GM12878 (cell line): Measurements from ENCODE around the gene NUMB. TPM values are rescaled to one million over a fixed set of nuclear protein-coding genes. Genes with fewer than 3 reads are reported as not detected.

Source experiments
- ATAC-seq: fragments of 200-7000 bp; cut with Tn5 transposase; 3 replicates; pipeline ENCODE4 v1.9.1; 2020; ENCODE audit warnings: mild to moderate bottlenecking, moderate library complexity
- BruUV-seq: library from RNA; stranded (reverse); fragments of 400-500 nt; replicated peaks from 2 replicates; lab custom pipeline; 2021; lab: Mats Ljungman, UMichigan
- CTCF ChIA-PET: fragments of 300-600 bp; sonication (Branson Sonifier 250); formaldehyde crosslinking; extraction: SDS; loops from one replicate; lab custom pipeline; 2021; ENCODE audit warnings: inconsistent platforms; lab: Yijun Ruan, JAX
- POLR2A ChIA-PET: fragments of 350-600 bp; formaldehyde crosslinking; extraction: SDS; loops from one replicate; lab custom pipeline; 2021; ENCODE audit warnings: inconsistent platforms; lab: Charles Lee
- RAD21 ChIA-PET: fragments of 300-600 bp; sonication (Branson Sonifier 250); formaldehyde crosslinking; loops from one replicate; lab custom pipeline; 2023; ENCODE audit warnings: antibody characterized with exemption; ENCODE audit not compliant: unreplicated experiment; lab: Charles Lee
- SMC1A ChIA-PET: fragments of 300-600 bp; sonication (Branson Sonifier 250); formaldehyde crosslinking; loops from one replicate; lab custom pipeline; 2023; ENCODE audit not compliant: unreplicated experiment, uncharacterized antibody; lab: Charles Lee
- DNase-seq: peaks from one replicate; pipeline ENCODE4 v3.0.0-alpha.2; 2011; ENCODE audit warnings: low read depth, low spot score
- FAIRE-seq: peaks from 3 replicates; lab custom pipeline; 2011; peaks lifted over from hg19 to GRCh38; lab: Jason Lieb, UNC
- H2AFZ ChIP-seq: 2 replicates; pipeline ENCODE4 v1.6.0; 2011; ENCODE audit warnings: low read depth, low read length, control low read depth; ENCODE audit not compliant: control insufficient read depth
- H3K27ac ChIP-seq: 2 replicates; pipeline ENCODE4 v1.5.1; 2011; ENCODE audit warnings: control low read depth; ENCODE audit not compliant: control insufficient read depth, insufficient read depth
- H3K27me3 ChIP-seq, 2 experiments: replicated peaks in 1 of 2; 2 replicates each; pipeline versions ENCODE4 v1.6.0 to v1.6.1; 2011; ENCODE audit warnings: low read length in 1 of 2; ENCODE audit not compliant: control insufficient read depth in 2 of 2, insufficient read depth in 2 of 2
- H3K36me3 ChIP-seq, 2 experiments: 2 replicates each; pipeline ENCODE4 v1.5.1; 2011; ENCODE audit warnings: low read length in 1 of 2; ENCODE audit not compliant: control insufficient read depth in 2 of 2, insufficient read depth in 2 of 2
- H3K4me1 ChIP-seq: 2 replicates; pipeline ENCODE4 v1.6.1; 2011; ENCODE audit warnings: mild to moderate bottlenecking, low read length, moderate library complexity, mixed read lengths; ENCODE audit not compliant: control insufficient read depth, insufficient read depth
- H3K4me2 ChIP-seq: 2 replicates; pipeline ENCODE4 v1.6.0; 2011; ENCODE audit warnings: control low read depth; ENCODE audit not compliant: control insufficient read depth, insufficient read depth
- H3K4me3 ChIP-seq: fragments of 200-600 bp; sonication (generic); 2 replicates; pipeline ENCODE4 v1.5.1; 2016
- H3K79me2 ChIP-seq: 2 replicates; pipeline ENCODE4 v1.6.0; 2011; ENCODE audit warnings: low read length; ENCODE audit not compliant: control insufficient read depth, insufficient read depth
- H3K9ac ChIP-seq: 2 replicates; pipeline ENCODE4 v1.8.0; 2011; ENCODE audit warnings: low read length, control low read depth, mixed read lengths; ENCODE audit not compliant: control insufficient read depth, insufficient read depth
- H3K9me3 ChIP-seq: replicated peaks from 3 replicates; pipeline ENCODE4 v1.5.1; 2011; ENCODE audit warnings: mild to moderate bottlenecking, low read length; ENCODE audit not compliant: control insufficient read depth, insufficient read depth
- H4K20me1 ChIP-seq: 2 replicates; pipeline ENCODE4 v1.6.0; 2011; ENCODE audit not compliant: control insufficient read depth, insufficient read depth
- CBX5 ChIP-seq: sonication (generic); IDR thresholded peaks from 2 replicates; pipeline ENCODE4 v1.6.1; 2016; ENCODE audit warnings: low read depth, moderate library complexity, mild to moderate bottlenecking, inconsistent platforms
- CHD2 ChIP-seq: IDR thresholded peaks from 2 replicates; pipeline ENCODE4 v1.6.1; 2011; ENCODE audit warnings: low read depth, low read length, improper control_type of control experiment, borderline replicate concordance
- ETV6 ChIP-seq, 2 experiments: fragments of 450-650 bp in 1 of 2; IDR thresholded peaks in 1 of 2; conservative IDR thresholded peaks in 1 of 2; 2 replicates each; pipeline ENCODE4 v1.6.1; 2014; ENCODE audit warnings: antibody characterized with exemption in 1 of 2, borderline replicate concordance in 1 of 2, low read depth in 1 of 2, mild to moderate bottlenecking in 1 of 2, moderate library complexity in 1 of 2
- FOS ChIP-seq: IDR thresholded peaks from 3 replicates; pipeline ENCODE4 v1.6.1; 2011; ENCODE audit warnings: borderline replicate concordance; ENCODE audit not compliant: insufficient read length; ENCODE audit errors: extremely low read depth
- FOXK2 ChIP-seq: fragments of 450-650 bp; IDR thresholded peaks from 2 replicates; pipeline ENCODE4 v1.6.1; 2017; ENCODE audit warnings: mild to moderate bottlenecking, moderate library complexity
- IRF3 ChIP-seq: fragments of 450-650 bp; IDR thresholded peaks from 2 replicates; pipeline ENCODE4 v1.6.1; 2014; ENCODE audit warnings: mild to moderate bottlenecking
- MLLT1 ChIP-seq: fragments of 450-650 bp; IDR thresholded peaks from 2 replicates; pipeline ENCODE4 v1.6.1; 2016; ENCODE audit warnings: mild to moderate bottlenecking
- NKRF ChIP-seq: fragments of 450-650 bp; conservative IDR thresholded peaks from 2 replicates; pipeline ENCODE4 v1.6.1; 2017; ENCODE audit warnings: mild to moderate bottlenecking, moderate library complexity
- NR2F1 ChIP-seq: fragments of 450-650 bp; conservative IDR thresholded peaks from 2 replicates; pipeline ENCODE4 v1.6.1; 2017; ENCODE audit warnings: mild to moderate bottlenecking
- PAX5 ChIP-seq: IDR thresholded peaks from 2 replicates; pipeline ENCODE4 v1.6.1; 2011; ENCODE audit warnings: low read depth, low read length, borderline replicate concordance
- POLR2A ChIP-seq: IDR thresholded peaks from 2 replicates; pipeline ENCODE4 v1.6.1; 2011; ENCODE audit warnings: low read depth, mild to moderate bottlenecking, low read length
- REST ChIP-seq: IDR thresholded peaks from 2 replicates; pipeline ENCODE4 v1.6.1; 2012; ENCODE audit warnings: mild to moderate bottlenecking, low read depth, low read length
- SIN3A ChIP-seq: IDR thresholded peaks from 2 replicates; pipeline ENCODE4 v1.6.1; 2012; ENCODE audit warnings: low read depth, low read length, improper control_type of control experiment
- SKIL ChIP-seq: fragments of 450-650 bp; IDR thresholded peaks from 2 replicates; pipeline ENCODE4 v1.6.1; 2017; ENCODE audit warnings: mild to moderate bottlenecking, low read depth, inconsistent platforms; ENCODE audit not compliant: poor library complexity, severe bottlenecking
- YBX1 ChIP-seq: fragments of 450-650 bp; IDR thresholded peaks from 2 replicates; pipeline ENCODE4 v1.6.1; 2016; ENCODE audit warnings: antibody characterized with exemption
- WGBS: methylation state at CpG from one replicate; pipeline ENCODE4 v1.1.6; 2016; ENCODE audit warnings: low lambda C conversion rate; ENCODE audit not compliant: insufficient replicate concordance, insufficient coverage; ENCODE audit errors: missing lambda C conversion rate; 5-methylcytosine and 5-hydroxymethylcytosine counted together
- in situ Hi-C: fragments of 300-500 bp; cut with MboI; formaldehyde crosslinking; loops from 9 replicates; pipeline ENCODE4 v1.14.3; 2018; ENCODE audit warnings: mixed read lengths
- intact Hi-C: fragments of 100-400 bp; cut with micrococcal nuclease; formaldehyde crosslinking; loops from one replicate; pipeline ENCODE4 v1.14.2; 2022; ENCODE audit not compliant: unreplicated experiment
- polyA plus RNA-seq, 11 experiments: library from polyadenylated mRNA; depleted of rRNA in 4 of 11; unstranded in 6 of 11; stranded (reverse) in 5 of 11; fragments of >200 nt; fragmentation: Nextera tagmentation in 4 of 11; fragmentation: Illumina TruSeq in 1 of 11; extraction: Ambion mirVana in 4 of 11; extraction: Trizol in 1 of 11; gene quantifications; 1 replicate in 1 of 11; 2 replicates in 10 of 11; pipeline versions ENCODE4 v1.2.1 to v1.2.3, GENCODE V29; 2011 to 2016; ENCODE audit warnings: inconsistent platforms in 2 of 11, missing spikeins in 2 of 11, low read depth in 1 of 11
- total RNA-seq, 4 experiments: library from RNA; depleted of rRNA in 3 of 4; stranded (reverse); fragments of >200 nt in 3 of 4; fragmentation: Illumina TruSeq in 1 of 4; extraction: Trizol in 1 of 4; gene quantifications; 2 replicates each; pipeline versions ENCODE4 v1.2.1 to v1.2.3, GENCODE V29; 2013 to 2021

The NUMB gene
- total and polyA plus RNA-seq, 10 of the 15 experiments (the other 5 are each of a cell fraction or from before 2014, with no cell fraction given), result 22.0 to 147 (median 48.9) TPM

- H3K4me3 ChIP-seq, result no peak overlapping the region
- DNase-seq (no peak), ATAC-seq (no peak), FAIRE-seq (no peak)
- RAD21 ChIA-PET, result no interaction called here
- no peaks in the 10 kb centered on the region for H4K20me1 ChIP-seq
- no peaks in the 10 kb centered on the region for H3K79me2 ChIP-seq
- 67% methylated on average over 12 of the region's 12 CpGs for WGBS
- no peaks in the 10 kb centered on the region for H3K27me3 ChIP-seq
- in situ Hi-C loops (no loop called here), intact Hi-C loops (no loop called here)
- H3K4me1 ChIP-seq, result peaks cover 5% of the 10 kb centered on the region; the same call in 1 of the 2 replicates
- no peak overlapping the region for H3K9ac ChIP-seq
- H3K4me2 ChIP-seq, result no peak overlapping the region
- no TSS peak for BruUV-seq
- POLR2A ChIA-PET, result no interaction called here
- CTCF ChIA-PET, result no interaction called here
- H3K36me3 ChIP-seq, result no peaks in the 10 kb centered on the region; a peak in 1 of 4 replicates
- SMC1A ChIA-PET, result no interaction called here
- H3K9me3 ChIP-seq, result no peaks in the 10 kb centered on the region
- H2AFZ ChIP-seq, result no peak overlapping the region
- H3K27ac ChIP-seq, result no peak overlapping the region
- no peak for TF ChIP-seq POLR2A
- no peak for TF ChIP-seq YBX1
- no peak for TF ChIP-seq FOS
- no peak for TF ChIP-seq CHD2
- TF ChIP-seq NR2F1, result no peak
- no peak for TF ChIP-seq ETV6 (conservative IDR thresholded peaks at IDR 0.05 in 1 of 2, IDR thresholded peaks at IDR 0.05 in 1 of 2; ENCODE audit: borderline replicate concordance in 1 of 2, low read depth in 1 of 2)
- TF ChIP-seq SKIL, result no peak
- TF ChIP-seq REST, result no peak
- TF ChIP-seq FOXK2, result no peak
- TF ChIP-seq CBX5, result no peak
- no peak for TF ChIP-seq MLLT1
- no peak for TF ChIP-seq SIN3A
- TF ChIP-seq PAX5, result no peak
- TF ChIP-seq IRF3, result no peak
- TF ChIP-seq NKRF, result no peak
These were observed 204.6 kb downstream of the NUMB start for GRCh38 chr14:73253721-73254120.
